Measurements from ENCODE around the gene PTX3.

The PTX3 gene

DNA sequence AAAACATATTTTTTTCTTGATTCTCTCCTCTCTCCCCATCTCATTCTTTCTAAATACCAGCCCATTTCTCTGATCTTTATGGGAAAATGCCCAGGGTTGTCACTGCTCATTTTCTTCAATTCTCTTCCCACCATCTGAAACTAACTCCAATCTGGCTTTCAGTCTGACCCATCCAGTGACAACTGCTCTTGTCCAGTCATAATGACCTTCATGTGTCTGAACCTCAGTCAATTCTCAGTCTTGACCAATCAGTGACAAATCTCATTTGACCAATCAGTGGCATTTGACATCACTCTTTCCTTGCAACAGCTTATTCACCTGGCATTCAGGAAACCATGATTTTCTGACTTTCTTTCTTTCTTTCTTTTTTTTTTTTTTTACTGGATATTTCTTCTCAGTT is 51.5 kb downstream of the PTX3 start:
- Histone ChIP-seq H3K27ac (ENCODE audit: poor library complexity, severe bottlenecking) (no peak overlapping the region), H3K4me1 (ENCODE audit: insufficient read depth, poor library complexity, severe bottlenecking) (no peaks in the 10 kb centered on the region), H3K27me3 (ENCODE audit: insufficient read depth, poor library complexity, severe bottlenecking) (no peaks in the 10 kb centered on the region), H3K36me3 (ENCODE audit: low read depth) (no peaks in the 10 kb centered on the region), H3K4me3 (ENCODE audit: severe bottlenecking) (no peak overlapping the region), H3K9me3 (ENCODE audit: severe bottlenecking) (no peaks in the 10 kb centered on the region)
- TF ChIP-seq, protein P1, sequence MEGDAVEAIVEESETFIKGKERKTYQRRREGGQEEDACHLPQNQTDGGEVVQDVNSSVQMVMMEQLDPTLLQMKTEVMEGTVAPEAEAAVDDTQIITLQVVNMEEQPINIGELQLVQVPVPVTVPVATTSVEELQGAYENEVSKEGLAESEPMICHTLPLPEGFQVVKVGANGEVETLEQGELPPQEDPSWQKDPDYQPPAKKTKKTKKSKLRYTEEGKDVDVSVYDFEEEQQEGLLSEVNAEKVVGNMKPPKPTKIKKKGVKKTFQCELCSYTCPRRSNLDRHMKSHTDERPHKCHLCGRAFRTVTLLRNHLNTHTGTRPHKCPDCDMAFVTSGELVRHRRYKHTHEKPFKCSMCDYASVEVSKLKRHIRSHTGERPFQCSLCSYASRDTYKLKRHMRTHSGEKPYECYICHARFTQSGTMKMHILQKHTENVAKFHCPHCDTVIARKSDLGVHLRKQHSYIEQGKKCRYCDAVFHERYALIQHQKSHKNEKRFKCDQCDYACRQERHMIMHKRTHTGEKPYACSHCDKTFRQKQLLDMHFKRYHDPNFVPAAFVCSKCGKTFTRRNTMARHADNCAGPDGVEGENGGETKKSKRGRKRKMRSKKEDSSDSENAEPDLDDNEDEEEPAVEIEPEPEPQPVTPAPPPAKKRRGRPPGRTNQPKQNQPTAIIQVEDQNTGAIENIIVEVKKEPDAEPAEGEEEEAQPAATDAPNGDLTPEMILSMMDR (IDR thresholded peaks at IDR 0.05; ENCODE audit: poor library complexity, severe bottlenecking), result no peak
- ATAC-seq (ENCODE audit: low read depth), result no peak
- no peak for DNase-seq (ENCODE audit: low spot score)

GRCh38 chr3:157491136-157491535 is 54.5 kb downstream of the PTX3 start:
- no peaks in the 10 kb centered on the region for H3K36me3 ChIP-seq (ENCODE audit: low read depth)
- DNase-seq (ENCODE audit: low spot score), result no peak
- H3K27me3 ChIP-seq (ENCODE audit: insufficient read depth, poor library complexity, severe bottlenecking), result no peaks in the 10 kb centered on the region
- ATAC-seq (ENCODE audit: low read depth), result no peak
- no peaks in the 10 kb centered on the region for H3K4me1 ChIP-seq (ENCODE audit: insufficient read depth, poor library complexity, severe bottlenecking)
- no peak overlapping the region for H3K27ac ChIP-seq (ENCODE audit: poor library complexity, severe bottlenecking)
- H3K9me3 ChIP-seq (ENCODE audit: severe bottlenecking), result no peaks in the 10 kb centered on the region
- no peak overlapping the region for H3K4me3 ChIP-seq (ENCODE audit: severe bottlenecking)
- TF ChIP-seq, protein P1 (IDR thresholded peaks at IDR 0.05; ENCODE audit: poor library complexity, severe bottlenecking), result no peak

All from RWPE2 (cell line).